Activated gamma-delta T cell (primary cell): Measurements from ENCODE around the gene ZBTB26.

Experiments used
- DNase-seq: peaks from one replicate; lab custom pipeline; 2025; lab: John Stamatoyannopoulos, UW
- total RNA-seq, 2 donors: gene quantifications; one replicate each; lab custom pipeline; 2026; lab: John Stamatoyannopoulos, UW

Gene ZBTB26
- 10.8 to 15.6 reads per million in 2 donors for total RNA-seq

- DNase-seq, result peak; percentile 71
Measured at GRCh38 chr9:122931226-122932121, at the start of gene ZBTB26. ZBTB26 (minus strand) TSS chr9:122931512; CDS start chr9:122919934, 11,578 bp downstream.

- DNase-seq, result no peak
Measured at GRCh38 chr9:122978601-122979000, 47.3 kb upstream of the ZBTB26 start.

GRCh38 chr9:122975196-122975595 lies 43.9 kb upstream of the ZBTB26 start:
- no peak for DNase-seq

DNA sequence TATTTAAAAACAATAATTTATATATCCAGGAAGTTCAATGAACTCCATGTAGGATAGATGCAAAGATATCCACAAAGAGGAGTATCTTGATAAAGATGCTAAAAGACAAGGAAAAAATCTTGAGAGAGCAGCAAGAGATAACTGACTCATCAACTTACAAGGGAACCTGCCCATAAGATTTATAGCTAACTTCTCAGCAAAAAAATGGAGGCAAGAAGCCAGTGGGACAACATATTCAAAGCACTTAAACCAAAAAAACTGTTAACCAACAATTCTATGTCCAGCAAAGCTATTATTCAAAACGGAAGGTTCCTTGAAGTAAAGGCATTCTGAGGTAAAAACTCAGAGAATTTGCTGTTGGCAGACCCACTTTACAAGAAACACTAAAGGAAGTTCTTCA lies 29.8 kb upstream of the ZBTB26 start:
- no peak for DNase-seq

DNA sequence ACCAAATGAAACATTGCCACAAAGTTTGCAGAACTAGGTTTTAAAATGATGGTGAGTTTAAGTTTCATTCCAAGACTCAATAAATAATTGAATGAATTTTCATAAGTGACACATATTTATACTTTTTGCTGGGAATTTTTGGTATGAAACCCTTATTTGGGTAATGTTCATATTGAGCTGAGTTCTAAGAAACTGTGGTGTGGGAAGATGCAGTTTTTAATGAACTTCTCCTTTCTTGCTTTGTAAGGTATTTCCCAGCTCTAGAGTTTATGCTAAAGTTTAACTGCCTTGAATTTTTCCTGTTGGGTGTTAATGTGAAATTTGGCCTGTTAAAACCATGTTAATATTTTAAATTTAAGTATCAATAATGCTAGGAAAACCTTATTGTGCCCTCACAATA lies 24.6 kb upstream of the ZBTB26 start:
- no peak for DNase-seq

GRCh38 chr9:122954253-122954691 lies 23.0 kb upstream of the ZBTB26 start:
- DNase-seq, result no peak

- no peak for DNase-seq
Measured at GRCh38 chr9:122951056-122951455, 19.7 kb upstream of the ZBTB26 start.

DNA sequence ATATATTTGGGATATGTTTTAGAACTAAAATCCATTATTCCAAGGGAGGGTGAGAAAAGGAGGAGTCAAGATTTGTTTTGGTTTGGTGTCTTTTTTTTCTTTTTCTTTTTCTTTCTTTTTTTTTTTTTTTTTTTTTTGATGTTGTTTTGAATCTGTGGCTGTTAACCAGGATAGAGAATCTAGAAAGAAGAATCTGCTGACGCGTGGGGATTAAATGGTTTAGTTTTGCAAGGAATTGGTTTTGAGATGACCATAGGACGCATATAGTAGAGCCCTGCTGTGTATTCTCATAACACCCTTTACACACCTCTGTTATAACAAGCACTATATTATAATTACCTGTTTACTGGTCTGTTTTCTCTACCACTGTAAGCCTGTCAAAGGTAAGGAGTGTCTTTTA lies 19.0 kb upstream of the ZBTB26 start:
- DNase-seq, result no peak

DNA sequence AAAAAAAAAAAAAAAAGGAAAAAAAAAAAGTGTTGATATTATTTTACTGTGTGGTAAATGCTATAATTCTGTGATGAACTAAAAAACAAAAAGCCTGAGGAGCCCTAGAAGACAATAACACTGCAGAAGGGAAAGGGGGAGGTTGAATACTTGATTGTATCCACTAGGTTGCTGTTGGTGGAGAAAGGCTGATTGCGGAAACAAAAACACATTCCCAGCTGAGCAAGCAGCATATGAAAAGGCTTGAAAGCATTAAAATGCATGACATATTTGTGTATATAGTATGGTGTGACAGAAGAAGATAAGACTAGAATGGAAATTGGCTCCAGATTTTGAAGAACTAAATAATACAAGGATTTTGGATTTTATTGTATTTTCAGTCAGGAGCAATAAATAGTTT lies 18.4 kb upstream of the ZBTB26 start:
- no peak for DNase-seq

DNA sequence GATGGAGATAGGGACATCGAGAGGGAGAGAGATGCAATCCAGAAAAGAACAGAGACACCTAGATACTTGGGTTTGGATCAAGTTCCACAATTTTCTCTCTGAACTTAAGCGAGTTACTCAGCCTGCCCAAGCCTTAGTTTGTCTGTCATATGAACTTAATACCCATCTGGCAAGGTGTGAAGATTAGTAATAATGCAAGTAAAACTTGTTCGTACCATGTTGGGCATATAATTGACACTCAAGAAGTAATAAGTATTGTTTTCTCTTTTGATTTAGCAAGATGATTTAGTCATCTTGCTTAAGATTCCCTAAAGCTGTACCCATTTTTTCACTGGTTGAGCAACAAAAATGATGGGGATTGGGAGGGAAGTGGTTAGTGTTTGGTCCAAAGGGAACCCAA lies 17.0 kb upstream of the ZBTB26 start:
- DNase-seq, result no peak

DNA sequence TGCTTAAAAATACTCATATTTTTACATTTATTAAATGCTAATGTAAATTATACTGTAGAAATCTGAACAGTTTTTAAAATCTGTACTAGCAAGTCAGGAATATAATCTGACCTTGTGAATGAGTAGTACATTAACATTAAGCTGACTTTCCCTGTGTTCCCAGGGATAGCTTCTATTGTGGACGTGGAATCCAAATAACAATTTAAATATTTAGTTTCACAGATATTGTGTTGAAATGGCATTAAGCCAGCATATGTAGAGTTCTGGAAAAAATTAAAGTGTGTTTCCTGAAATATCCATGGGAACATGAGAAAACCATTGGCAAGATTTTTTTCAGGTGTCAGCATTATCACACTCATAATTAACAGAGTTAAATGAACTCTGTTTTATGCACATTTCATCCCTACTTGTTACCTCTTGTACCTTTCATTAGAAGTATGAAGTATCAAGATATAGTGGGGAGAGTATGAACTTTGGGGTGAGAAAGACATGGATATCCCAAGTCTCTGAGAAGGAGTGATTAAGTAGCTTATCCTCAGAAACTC lies 15.2 kb upstream of the ZBTB26 start:
- no peak for DNase-seq

DNA sequence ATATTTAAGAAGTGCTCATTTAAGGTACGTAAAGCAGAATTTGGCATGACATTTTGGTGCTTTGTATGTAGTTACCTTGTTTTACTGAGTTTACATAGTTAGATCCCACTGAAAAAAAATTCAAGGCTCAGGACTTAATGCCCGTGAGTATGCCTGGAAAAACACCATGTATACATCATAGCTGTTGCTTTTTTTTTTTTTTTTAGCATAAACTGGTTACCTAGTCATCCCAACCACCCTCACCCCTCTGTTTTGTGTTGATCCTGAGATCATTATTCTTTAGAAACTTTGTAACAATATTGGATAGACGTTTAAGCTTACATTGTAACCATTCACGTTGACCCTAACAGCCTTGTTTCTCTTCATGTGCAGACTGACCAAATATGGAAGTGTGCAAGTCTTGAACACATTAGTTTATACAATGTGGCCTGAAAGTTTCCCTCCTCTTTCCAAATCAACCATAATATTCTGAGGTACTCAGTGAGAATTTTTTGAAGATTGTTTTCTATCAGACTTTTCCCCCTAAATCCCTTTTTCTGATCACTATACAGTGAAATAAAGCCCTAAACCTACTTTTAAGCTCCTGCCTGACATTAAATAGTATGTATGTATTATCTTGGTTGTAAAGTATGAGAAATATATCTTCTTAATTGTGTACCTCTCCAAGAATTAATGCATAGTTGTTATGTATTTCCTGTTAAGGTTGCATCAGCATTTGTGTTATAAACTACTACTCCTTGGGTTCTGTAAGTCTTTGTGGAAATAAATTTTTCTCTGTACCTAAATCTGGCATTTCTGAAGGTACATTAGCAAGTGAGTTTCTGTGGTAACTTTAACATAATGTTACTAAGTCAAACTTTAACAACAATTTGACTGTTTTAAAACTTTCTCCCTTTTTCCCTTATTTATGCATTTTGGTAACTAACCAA lies 13.9 kb upstream of the ZBTB26 start:
- no peak for DNase-seq

DNA sequence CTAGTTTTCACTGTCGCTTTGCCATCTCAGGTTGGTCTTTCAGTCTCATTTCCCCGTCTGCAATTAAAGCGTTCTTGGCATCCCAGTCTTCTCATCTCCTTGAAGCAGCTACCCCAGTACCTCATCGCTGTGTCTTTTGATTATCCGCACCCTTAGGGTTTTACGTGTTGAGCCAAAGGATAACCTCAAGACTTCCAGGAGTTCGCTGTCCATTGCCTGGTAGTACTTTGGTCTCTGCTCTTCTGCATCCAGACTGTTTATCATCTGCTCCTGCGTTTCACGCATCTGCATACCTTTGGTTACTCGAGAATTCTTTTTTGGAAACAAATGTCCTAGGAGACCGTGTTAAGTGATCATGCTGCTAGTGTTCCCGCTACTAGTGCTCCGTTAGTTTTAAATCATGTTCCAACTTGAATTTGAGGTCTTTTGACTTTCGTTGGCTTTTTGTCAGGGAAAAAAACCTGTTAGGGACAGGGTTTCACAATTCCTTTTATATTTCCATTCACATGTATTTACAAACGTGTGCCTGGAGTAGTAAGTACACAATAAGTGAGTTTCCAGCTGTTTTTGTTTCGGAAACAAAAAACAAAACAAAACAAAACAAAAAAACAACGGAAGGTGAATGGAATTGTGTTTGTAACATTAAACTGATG lies 10.4 kb upstream of the ZBTB26 start:
- no peak for DNase-seq

- peak; percentile 95 for DNase-seq
Measured at GRCh38 chr9:122940749-122941581, 9.7 kb upstream of the ZBTB26 start, which contains the start of gene RABGAP1. RABGAP1 (plus strand) TSS chr9:122941020; CDS start chr9:122957060, 16,040 bp downstream.

DNA sequence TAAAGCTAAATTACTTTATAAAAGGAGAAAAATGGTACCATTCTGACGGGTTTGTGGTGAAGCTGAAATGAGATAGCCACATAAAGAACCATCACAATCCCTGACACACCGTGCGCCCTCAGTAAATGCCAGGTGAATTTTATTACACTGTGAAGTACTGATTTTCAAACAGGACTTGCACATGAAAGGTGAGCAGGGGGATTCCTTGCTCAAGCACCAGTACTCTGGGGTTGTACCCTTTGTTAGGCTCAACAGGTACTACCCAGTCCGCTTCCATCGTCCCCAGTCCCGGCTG lies 9.1 kb upstream of the ZBTB26 start:
- DNase-seq, result no peak

- no peak for DNase-seq
Measured at GRCh38 chr9:122939601-122940000, 8.3 kb upstream of the ZBTB26 start.

- DNase-seq, result no peak
Measured at GRCh38 chr9:122936883-122937282, 5.6 kb upstream of the ZBTB26 start.

GRCh38 chr9:122936464-122936863 lies 5.2 kb upstream of the ZBTB26 start:
- DNase-seq, result no peak

GRCh38 chr9:122930541-122931225 lies 629 bp downstream of the ZBTB26 start:
- no peak for DNase-seq

- no peak for DNase-seq
Measured at GRCh38 chr9:122929796-122930354, 1.4 kb downstream of the ZBTB26 start.
